Activated CD8-positive, alpha-beta memory T cell treated with anti-CD3 and anti-CD28 coated beads, Interleukin-2, amount 50 U/mL, for 1 hour (primary cell): ENCODE results near the gene OR1A2.
"Not testable (repeated sequence)": the region's sequence is repeated elsewhere in the genome, so short reads cannot be mapped to it uniquely, and the experiment has no call there.

Source experiments
- DNase-seq: peaks from one replicate; pipeline ENCODE4 v3.0.0-alpha.2; 2020; ENCODE audit errors: extremely low read depth

The OR1A2 gene, protein sequence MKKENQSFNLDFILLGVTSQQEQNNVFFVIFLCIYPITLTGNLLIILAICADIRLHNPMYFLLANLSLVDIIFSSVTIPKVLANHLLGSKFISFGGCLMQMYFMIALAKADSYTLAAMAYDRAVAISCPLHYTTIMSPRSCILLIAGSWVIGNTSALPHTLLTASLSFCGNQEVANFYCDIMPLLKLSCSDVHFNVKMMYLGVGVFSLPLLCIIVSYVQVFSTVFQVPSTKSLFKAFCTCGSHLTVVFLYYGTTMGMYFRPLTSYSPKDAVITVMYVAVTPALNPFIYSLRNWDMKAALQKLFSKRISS

GRCh38 chr17:3197219-3197618 is at the start of gene OR1A2:
Gene OR1A2, plus strand, starts transcription at chr17:3197519. Its CDS starts 0 bp downstream, at chr17:3197519.
- DNase-seq, result no peak

GRCh38 chr17:3157218-3157617 is 40.1 kb upstream of the OR1A2 start:
- no peak for DNase-seq

DNA sequence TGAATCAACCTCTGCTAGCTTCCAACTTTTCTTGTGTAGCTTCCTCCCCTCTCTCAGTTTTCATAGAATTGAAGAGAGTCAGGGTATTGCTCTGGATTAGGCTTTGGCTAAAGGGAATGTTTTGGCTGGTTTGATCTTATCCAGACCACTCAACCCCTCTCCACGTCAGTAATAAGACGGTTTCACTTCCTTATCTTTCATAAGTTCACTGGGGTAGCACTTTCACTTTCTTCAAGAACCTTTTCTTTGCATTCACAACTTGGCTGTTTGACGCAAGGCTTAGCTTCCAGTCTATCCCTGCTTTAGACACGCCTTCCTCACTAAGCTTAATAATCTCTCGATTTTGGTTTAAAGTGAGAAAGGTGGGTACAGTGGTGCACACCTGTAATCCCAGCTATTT is 29.7 kb upstream of the OR1A2 start:
- DNase-seq, result no peak

DNA sequence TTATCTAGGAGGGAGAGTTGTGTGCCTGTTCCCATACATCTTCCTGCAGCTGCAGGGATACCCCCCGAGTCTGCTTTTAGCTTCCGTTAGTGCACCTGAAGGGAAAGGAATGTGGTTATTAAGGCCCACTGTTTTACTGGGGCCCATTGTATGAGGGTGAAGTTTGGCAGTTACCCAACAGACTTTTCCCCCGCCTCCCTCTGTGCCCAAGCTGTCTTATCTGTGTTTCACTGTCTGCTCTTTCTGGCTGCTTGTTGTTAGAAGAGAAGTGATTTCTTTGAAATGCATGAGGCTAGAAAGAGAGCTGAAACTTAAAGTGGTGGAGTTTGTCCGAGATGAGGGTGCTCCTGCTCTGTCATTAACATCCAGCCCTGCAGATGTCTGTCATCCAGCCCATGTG is 7.4 kb upstream of the OR1A2 start:
- DNase-seq, result no peak

DNA sequence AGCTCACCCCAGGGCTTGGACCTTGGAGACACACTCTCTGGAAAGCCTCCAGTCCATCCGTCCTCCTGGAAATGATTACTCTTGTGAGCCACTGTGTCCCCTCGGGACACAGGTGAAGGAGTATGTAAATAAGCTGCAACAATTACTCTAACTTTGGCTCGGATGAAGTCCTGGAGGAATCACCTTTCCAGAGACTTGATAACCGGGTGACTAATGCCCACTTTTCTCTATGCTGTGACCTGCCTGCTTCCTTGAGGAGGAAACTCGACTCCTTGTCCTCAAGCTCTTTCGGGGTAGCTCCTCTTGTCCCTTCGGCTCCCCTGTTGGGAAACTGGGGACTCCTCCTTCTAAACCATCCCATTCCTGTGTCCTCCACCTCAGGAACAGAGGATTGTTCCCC is 10.0 kb downstream of the OR1A2 start, which contains the start of gene OR1A1:
TSS of gene OR1A1 (plus strand) at position 301 of the 400 bp plus-strand sequence. CDS start 7,954 bp downstream, outside the sequence.
- no peak for DNase-seq

- no peak for DNase-seq
Measured at GRCh38 chr17:3208484-3208883, 11.2 kb downstream of the OR1A2 start.

DNA sequence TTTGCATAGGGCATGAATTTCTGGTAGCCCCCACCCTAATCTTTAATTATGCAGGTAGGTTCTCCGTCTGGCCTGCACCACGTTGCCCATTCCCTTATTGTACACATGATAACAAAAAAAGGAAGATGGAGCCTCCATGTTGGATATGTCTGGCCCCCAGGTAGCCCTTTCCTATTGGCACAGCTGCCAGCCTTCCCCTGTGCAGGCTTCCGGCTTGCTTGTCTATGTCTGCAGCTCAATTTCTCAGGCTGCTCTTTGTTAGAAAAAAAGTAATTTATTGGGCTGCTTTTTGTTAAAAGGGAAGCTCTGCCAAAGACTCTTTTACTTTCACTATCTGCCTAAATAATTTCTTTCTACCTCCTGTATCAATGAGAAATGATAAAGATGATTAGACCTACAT is 15.7 kb downstream of the OR1A2 start:
- DNase-seq, result no peak

- no peak for DNase-seq
Measured at GRCh38 chr17:3213587-3213986, 16.3 kb downstream of the OR1A2 start.

DNA sequence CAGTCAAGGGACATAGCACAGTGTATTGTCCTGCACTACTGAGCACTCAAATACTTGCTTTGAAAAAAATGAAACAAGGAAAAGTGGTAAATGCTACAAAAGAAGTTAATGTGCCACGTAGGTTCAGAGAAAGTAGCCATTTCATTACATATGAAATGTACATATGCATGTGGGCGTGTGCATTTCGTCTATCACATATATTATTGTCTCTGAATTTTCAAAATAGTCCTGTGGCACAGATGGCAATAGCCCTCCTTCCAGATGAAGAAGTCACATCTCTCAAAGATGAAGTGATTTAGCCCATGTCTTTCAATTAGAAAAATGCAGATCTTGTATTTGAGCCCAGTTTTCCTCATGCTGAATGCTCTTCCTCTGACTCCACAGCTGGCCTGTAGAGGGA is 22.7 kb downstream of the OR1A2 start:
- DNase-seq, result not testable (repeated sequence)

DNA sequence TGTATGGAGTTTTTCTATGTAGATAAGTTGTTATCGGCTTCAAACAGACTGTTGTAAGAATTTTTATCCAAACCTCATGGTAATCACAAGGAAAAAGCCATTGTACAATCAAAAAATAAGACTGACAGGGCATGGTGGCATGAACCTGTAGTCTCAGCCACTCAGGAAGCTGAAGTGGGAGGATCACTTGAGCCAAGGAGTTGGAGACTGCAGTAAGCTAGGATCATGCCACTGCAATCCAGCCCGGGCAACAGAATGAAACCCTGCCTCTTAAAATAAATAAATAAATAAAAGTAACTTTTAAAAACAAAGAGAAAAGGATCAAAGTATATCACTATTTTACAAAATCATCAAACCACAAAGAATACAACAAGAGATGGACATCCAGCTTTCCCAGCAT is 24.5 kb downstream of the OR1A2 start:
- DNase-seq, result no peak

- no peak for DNase-seq
Measured at GRCh38 chr17:3222505-3222904, 25.2 kb downstream of the OR1A2 start.

DNA sequence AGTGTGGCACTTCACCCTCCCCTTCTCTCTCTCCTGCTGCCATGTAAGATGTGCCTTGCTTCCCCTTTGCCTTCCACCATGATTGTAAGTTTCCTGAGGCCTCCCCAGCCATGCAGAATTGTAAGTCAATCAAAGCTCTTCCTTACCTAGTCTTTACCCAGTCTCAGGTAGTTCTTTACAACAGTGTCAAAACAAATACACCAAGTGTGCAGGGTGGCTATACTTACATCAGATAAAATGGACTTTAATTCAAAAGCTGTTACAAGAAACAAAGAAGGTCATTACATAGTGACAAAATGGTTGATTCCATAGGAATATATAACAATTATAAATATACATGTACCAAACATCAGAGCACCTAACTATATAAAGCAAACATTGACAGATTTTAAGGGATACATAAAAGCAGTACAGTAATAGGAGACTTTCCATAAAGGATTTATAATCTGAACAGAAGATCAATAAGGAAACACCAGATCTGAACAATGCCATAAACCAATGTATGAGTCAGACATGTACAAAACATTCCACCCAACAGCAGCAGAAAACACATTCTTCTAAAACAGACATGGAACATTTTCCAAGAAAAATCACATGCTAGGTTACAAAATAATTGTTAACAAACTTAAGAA is 27.5 kb downstream of the OR1A2 start:
- DNase-seq, result not testable (repeated sequence)

GRCh38 chr17:3232300-3232699 is 35.0 kb downstream of the OR1A2 start:
- not testable (repeated sequence) for DNase-seq

DNA sequence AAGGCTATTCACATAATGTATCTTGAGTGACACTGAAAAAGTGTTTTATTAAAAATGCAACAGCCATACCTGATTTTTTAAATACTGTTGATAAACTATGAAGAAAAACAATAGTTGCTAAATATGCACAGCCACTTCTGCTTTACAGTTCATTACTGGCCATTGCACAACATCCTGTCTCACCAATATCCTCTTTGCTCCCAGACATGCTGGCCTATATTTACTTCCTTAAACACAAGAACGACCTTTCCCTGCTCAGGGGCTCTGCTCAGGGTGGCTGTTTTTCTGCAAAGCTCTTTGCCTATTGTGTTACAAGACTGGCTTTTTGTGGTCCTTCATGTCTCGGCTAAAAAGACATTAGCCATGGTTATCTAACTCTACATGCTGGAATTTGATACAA is 41.4 kb downstream of the OR1A2 start:
- not testable (repeated sequence) for DNase-seq

- not testable (repeated sequence) for DNase-seq
Measured at GRCh38 chr17:3241044-3241443, 43.7 kb downstream of the OR1A2 start.

- DNase-seq, result not testable (repeated sequence)
Measured at GRCh38 chr17:3244841-3245240, 47.5 kb downstream of the OR1A2 start.
